GDM1 (cell line): Measurements from ENCODE around the gene UBE3B.

Experiments
- DNase-seq: peaks from one replicate; lab custom pipeline; 2025; lab: John Stamatoyannopoulos, UW

UBE3B gene

DNA sequence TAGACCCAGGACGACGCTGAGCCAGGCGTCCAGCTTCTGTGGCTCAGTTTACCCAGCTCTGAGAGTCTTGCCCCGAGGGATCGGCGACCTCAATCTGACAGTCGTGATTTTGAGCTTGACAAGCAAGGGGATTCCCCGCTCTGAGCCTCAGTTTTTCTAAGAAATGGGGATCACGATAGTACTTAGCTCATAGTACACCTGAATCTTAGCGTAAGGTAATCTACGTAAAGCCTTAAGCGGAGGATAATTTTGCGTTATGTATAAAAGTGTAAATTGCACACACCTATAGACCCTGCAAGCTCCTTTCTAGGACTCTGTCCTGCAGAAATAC is 96.4 kb downstream of the UBE3B start:
- DNase-seq: no peak

DNA sequence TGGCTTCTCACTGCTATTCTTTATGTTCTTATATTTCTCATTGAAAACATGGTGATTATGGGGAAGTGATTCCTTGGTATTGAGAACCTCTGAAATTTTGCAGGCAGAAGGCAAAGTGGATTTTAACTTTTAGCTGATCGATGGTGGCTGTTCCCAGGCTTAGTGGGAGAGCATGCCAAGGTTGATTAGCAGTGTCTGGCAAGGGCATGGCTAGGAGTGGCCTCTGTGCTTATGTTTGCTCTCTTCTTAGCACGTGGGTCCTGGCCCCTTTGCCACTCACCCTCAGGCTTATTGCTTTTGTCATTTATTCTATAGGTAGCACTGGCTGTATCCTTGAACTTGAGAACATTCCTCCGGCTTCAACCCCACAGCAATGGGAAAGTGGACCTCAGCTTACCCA is 98.2 kb downstream of the UBE3B start:
- no peak for DNase-seq

DNA sequence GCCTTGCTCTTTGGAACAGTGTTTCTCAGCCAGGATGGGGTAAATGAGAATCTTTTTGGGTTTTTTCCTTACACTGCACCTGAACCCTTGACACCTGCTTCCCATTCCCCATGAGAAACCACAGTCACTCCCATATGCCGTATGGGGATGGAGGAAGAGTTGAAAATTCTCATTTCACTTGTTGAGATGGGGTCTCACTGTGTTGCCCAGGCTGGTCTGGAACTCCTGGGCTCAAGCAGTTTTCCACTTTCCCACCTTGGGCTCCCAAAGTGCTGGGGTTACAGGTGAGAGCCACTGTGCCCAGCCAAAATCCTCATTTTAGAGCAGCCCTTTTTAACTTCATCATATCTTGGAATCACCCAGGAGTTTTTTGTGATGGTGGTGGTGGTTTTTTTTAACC is 99.9 kb downstream of the UBE3B start:
- DNase-seq: no peak

DNA sequence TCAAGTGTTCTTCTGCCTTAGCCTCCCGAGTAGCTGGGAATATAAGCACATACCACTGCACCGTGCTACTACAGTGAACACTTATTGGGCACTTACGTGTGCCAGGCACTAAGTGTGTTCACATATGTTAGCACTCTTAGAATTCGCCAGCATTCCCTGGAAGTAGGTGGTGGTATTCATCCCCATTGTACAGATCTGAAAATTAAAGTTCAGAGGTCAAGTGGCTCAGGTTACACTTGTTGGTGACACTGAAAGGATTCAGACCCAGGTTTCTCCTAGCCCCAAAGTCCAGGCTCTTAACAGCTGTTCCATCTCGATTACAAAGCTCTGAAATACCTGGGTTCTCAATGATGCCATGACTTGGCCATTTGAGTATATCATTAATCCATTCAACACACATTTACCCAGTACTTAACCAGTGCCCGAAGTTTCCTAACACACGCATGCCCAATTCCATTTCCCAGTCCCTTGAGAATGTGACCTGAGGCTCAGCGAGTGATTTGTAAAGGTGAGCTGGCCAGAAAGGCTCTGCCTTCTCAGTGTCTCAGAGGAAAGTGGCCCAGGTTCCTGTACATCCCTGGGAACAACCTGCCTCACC is 101.0 kb downstream of the UBE3B start:
- DNase-seq: no peak

DNA sequence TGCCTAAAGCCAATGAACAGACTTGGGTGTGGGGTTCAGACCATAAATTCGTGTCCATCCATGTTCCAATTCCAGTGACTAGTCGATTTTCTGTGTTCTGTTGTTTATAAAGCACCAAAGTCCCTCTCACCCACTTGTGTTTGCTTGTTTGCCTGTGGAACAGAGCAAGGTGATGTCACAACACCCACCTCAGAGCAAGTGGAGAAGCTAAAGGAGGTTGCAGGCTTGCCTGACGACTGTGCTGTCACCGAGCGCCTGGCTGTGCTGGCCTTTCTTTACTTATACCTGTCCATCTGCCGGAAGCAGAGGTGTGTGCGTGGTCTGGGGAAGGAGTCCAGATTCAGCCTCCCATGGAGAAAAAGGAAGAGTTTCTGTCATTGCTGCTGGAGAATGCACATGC is 102.2 kb downstream of the UBE3B start:
- no peak for DNase-seq

DNA sequence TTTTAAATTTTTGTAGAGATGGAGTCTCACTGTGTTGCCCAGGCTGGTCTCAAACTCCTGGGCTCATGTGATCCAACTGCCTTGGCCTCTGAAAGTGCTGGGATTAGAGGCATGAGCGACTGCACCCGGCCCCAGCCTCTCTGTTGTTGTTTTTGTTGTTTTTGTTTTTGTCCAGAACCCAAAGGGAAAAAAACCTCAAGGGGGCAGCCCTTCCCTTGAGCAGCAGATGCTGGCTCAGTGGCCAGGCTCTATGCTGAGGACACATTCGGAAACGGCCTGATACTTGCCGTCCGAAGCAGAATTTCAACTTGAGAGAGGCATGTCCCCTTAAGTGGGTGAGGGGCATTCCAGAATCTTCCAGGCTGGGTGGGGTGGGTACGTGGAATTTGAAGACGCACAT is 102.8 kb downstream of the UBE3B start:
- no peak for DNase-seq

DNA sequence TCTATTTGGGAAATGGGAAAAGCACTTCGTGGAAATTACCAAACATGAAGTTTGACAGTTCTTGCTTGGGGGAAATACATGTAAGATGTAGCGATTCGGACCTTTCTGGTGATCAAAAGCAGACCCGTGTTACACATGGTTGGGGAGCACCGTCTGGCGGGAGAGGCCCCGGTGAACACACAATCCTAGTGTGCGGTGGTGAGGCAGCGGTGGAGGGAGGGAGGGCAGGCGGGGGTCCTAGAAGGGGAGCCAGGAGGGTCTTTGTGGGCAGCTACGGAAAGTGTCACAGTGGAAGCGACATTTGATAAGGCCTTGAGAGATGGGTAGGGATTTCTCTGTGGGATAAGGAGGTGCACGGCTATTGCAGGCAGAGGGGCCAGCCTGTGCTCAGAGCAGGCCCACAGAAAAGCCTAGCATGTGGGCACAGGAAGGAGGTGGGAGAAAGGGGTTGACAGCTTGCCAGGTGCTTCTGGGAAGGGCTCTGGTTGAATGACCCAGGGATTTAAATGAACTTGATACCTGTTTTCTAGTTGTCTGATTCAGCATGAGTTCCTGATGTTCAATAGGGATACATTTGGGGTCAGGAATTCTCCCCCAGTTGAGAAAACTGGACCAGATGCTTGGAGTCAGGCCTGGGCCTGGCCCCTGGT is 103.4 kb downstream of the UBE3B start:
- DNase-seq: no peak

DNA sequence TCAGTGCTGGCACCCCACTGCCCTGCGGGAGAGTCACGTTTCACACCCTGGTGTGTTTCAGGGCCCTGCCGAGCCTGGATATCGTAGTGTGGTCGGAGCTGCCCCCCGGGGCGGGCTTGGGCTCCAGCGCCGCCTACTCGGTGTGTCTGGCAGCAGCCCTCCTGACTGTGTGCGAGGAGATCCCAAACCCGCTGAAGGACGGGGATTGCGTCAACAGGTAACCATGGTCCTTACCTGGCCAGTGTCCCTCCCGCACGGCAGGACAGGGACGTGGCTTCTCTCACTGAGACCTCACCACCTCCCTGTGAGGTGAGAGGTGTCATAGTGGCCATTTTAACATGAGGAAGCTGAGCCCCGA is 103.9 kb downstream of the UBE3B start:
- DNase-seq: no peak

DNA sequence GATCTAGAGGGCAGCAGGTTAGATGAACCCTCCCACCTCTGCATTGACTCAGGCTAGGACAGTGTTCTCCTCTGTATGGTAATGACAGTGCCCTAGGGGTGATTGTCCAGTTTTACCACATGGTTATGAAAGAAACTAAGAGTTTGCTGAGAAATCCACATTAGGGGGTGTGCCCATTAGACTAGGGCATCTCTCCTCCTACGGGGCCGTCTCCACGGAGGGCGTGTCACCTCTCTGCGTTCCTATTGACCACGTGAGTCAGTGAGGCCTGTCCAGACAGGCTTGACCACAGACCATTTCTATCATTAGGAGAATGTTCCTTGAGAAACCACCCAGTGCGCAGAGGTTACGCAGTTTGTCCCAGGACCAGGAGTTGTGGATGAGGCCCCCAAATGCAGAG is 104.4 kb downstream of the UBE3B start:
- no peak for DNase-seq

DNA sequence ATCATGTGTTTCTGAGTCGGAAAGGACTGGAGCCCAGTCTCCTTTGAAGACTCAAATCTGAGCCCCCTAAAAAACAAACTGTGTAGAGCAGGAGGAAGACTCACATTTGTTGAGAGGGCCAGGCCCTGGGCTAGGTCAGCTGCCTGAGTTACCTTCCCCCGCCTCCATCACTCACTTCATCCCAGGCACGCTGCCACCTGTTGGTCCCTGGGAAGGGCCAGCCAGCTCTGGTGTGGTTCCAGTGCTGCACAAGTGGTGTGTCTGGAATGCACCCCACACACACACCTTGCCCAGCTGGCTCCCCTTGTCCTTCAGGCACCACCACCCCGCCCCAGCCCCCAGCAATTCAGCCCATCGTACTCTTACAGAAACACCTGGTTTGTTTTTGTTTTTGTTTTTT is 105.2 kb downstream of the UBE3B start:
- no peak for DNase-seq

DNA sequence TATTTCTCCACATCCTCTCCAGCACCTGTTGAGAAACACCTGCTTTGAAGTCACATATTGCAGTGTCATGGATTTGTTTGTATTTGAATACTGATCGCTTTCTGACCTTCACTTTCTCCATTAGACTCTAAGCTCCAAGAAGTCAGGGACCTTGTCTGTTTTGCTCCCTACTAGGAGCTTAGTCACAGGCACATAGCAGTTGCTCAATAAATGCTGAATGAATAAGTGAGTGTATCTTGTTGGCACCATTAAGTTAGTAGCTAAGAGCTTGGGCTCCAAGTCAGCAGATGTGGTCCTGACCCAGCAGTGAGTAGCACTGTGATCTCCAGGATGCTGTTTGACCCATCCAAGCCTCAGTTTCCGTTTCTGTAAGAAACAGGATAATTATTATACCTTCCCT is 106.3 kb downstream of the UBE3B start:
- DNase-seq: no peak
